ENCODE data around the gene DARS1.
"Not testable (repeated sequence)": the region's sequence is repeated elsewhere in the genome, so short reads cannot be mapped to it uniquely, and the experiment has no call there.

Gene DARS1

GRCh38 chr2:135975702-135976101, 9.7 kb downstream of the DARS1 start:
- DNase-seq: no peak

GRCh38 chr2:135974036-135974435, 11.4 kb downstream of the DARS1 start:
- no peak for DNase-seq

GRCh38 chr2:135969655-135970387, 15.6 kb downstream of the DARS1 start:
- DNase-seq: no peak

GRCh38 chr2:135965756-135966155, 19.7 kb downstream of the DARS1 start:
- no peak for DNase-seq

- DNase-seq: not testable (repeated sequence)
These were observed 21.0 kb downstream of the DARS1 start for GRCh38 chr2:135964404-135964803.

GRCh38 chr2:135963841-135964240, 21.6 kb downstream of the DARS1 start:
- DNase-seq: no peak

GRCh38 chr2:135962366-135963123, 22.9 kb downstream of the DARS1 start:
- DNase-seq: no peak

- DNase-seq: peak; percentile 72
These were observed 24.5 kb downstream of the DARS1 start for GRCh38 chr2:135960656-135961551.

- no peak for DNase-seq
These were observed 25.3 kb downstream of the DARS1 start for GRCh38 chr2:135960150-135960549.

- DNase-seq: not testable (repeated sequence)
These were observed 26.5 kb downstream of the DARS1 start for GRCh38 chr2:135958927-135959326.

GRCh38 chr2:135954020-135954601, 31.3 kb downstream of the DARS1 start:
- no peak for DNase-seq

- DNase-seq: no peak
These were observed 32.5 kb downstream of the DARS1 start for GRCh38 chr2:135952891-135953290.

- no peak for DNase-seq
These were observed 34.3 kb downstream of the DARS1 start for GRCh38 chr2:135951041-135951583.

- DNase-seq: no peak
These were observed 35.8 kb downstream of the DARS1 start for GRCh38 chr2:135949451-135950234.

GRCh38 chr2:135948642-135949355, 36.6 kb downstream of the DARS1 start:
- no peak for DNase-seq

- DNase-seq: no peak
These were observed 37.3 kb downstream of the DARS1 start for GRCh38 chr2:135948141-135948540.

- DNase-seq: no peak
These were observed 37.9 kb downstream of the DARS1 start for GRCh38 chr2:135947483-135947882.

- DNase-seq: no peak
These were observed 39.9 kb downstream of the DARS1 start for GRCh38 chr2:135945526-135945925.

- DNase-seq: no peak
These were observed 40.8 kb downstream of the DARS1 start for GRCh38 chr2:135944625-135945024.

GRCh38 chr2:135942936-135943688, 42.3 kb downstream of the DARS1 start:
- DNase-seq: no peak

Data from NCI-H146 (cell line).